Fibroblast of upper back skin (primary cell): Measurements from ENCODE around the gene SNRNP27.
"Not testable (repeated sequence)": the region's sequence is repeated elsewhere in the genome, so short reads cannot be mapped to it uniquely, and the experiment has no call there.

Experiments used
- DNase-seq: peaks from one replicate; pipeline ENCODE4 v3.0.0-alpha.2; 2013

Gene SNRNP27

GRCh38 chr2:69893684-69894551 is at the start of gene SNRNP27:
Gene SNRNP27 (plus strand): TSS chr2:69893956. CDS start chr2:69893985, 29 bp downstream.
- DNase-seq = peak; percentile 81

GRCh38 chr2:69843993-69844392 is 49.8 kb upstream of the SNRNP27 start:
- DNase-seq = no peak

GRCh38 chr2:69844560-69844959 is 49.2 kb upstream of the SNRNP27 start:
- DNase-seq = no peak

GRCh38 chr2:69846182-69847067 is 47.3 kb upstream of the SNRNP27 start:
- no peak for DNase-seq

- DNase-seq = no peak
These were observed 46.5 kb upstream of the SNRNP27 start for GRCh38 chr2:69847068-69847828.

- DNase-seq = no peak
These were observed 45.5 kb upstream of the SNRNP27 start for GRCh38 chr2:69848186-69848790.

- no peak for DNase-seq
These were observed 35.5 kb upstream of the SNRNP27 start for GRCh38 chr2:69858261-69858660.

- no peak for DNase-seq
These were observed 30.5 kb upstream of the SNRNP27 start for GRCh38 chr2:69863298-69863697.

- DNase-seq = no peak
These were observed 5.3 kb upstream of the SNRNP27 start for GRCh38 chr2:69888451-69888850.

GRCh38 chr2:69889302-69889701 is 4.5 kb upstream of the SNRNP27 start:
- DNase-seq = no peak

- DNase-seq = no peak
These were observed 2.9 kb upstream of the SNRNP27 start for GRCh38 chr2:69890881-69891280.

GRCh38 chr2:69892838-69893424 is 825 bp upstream of the SNRNP27 start:
- not testable (repeated sequence) for DNase-seq

- not testable (repeated sequence) for DNase-seq
These were observed 981 bp downstream of the SNRNP27 start for GRCh38 chr2:69894737-69895136.

- DNase-seq = no peak
These were observed 8.6 kb downstream of the SNRNP27 start for GRCh38 chr2:69902213-69902922.

- DNase-seq = no peak
These were observed 13.5 kb downstream of the SNRNP27 start for GRCh38 chr2:69907216-69907615.

- peak; percentile 61 for DNase-seq
These were observed 18.3 kb downstream of the SNRNP27 start for GRCh38 chr2:69911985-69912563.

- peak; percentile 100 for DNase-seq
These were observed 20.6 kb downstream of the SNRNP27 start for GRCh38 chr2:69914164-69914949.

- DNase-seq = peak; percentile 2
These were observed 21.5 kb downstream of the SNRNP27 start, which contains the start of gene MXD1 for GRCh38 chr2:69914950-69915945. Gene MXD1 (plus strand): TSS chr2:69915109. CDS start chr2:69915331, 222 bp downstream.

- no peak for DNase-seq
These were observed 22.4 kb downstream of the SNRNP27 start for GRCh38 chr2:69916106-69916505.
